A673 (cell line): ENCODE measurements around the gene SPAST. TPM values are rescaled to one million over a fixed set of nuclear protein-coding genes. Genes with fewer than 3 reads are reported as not detected.

Experiments used
- BruUV-seq: library from RNA; stranded (reverse); fragments of 400-500 nt; replicated peaks from 2 replicates; lab custom pipeline; 2021; lab: Mats Ljungman, UMichigan
- CTCF ChIA-PET: fragments of 300-600 bp; sonication (Branson Sonifier 250); formaldehyde crosslinking; loops from one replicate; lab custom pipeline; 2022; ENCODE audit warnings: antibody characterized with exemption; lab: Charles Lee
- POLR2A ChIA-PET: fragments of 300-600 bp; sonication (Branson Sonifier 250); formaldehyde crosslinking; loops from one replicate; lab custom pipeline; 2022; ENCODE audit warnings: antibody characterized with exemption; ENCODE audit not compliant: low non-redundant PET; lab: Charles Lee
- DNase-seq: peaks from one replicate; pipeline ENCODE4 v3.0.0-alpha.2; 2015; ENCODE audit warnings: low spot score
- H3K27ac ChIP-seq: fragments of 200-600 bp; sonication (generic); 2 replicates; pipeline ENCODE4 v1.5.1; 2016; ENCODE audit warnings: mixed run types, low read depth, mild to moderate bottlenecking, mixed read lengths, antibody characterized with exemption, low read length; ENCODE audit not compliant: poor library complexity, severe bottlenecking
- H3K27me3 ChIP-seq: fragments of 200-600 bp; sonication (generic); replicated peaks from 2 replicates; pipeline ENCODE4 v1.6.1; 2017; ENCODE audit warnings: mixed run types, low read depth, mild to moderate bottlenecking, mixed read lengths, antibody characterized with exemption, low read length; ENCODE audit not compliant: insufficient read depth, poor library complexity
- H3K36me3 ChIP-seq: fragments of 200-600 bp; sonication (generic); 2 replicates; pipeline ENCODE4 v1.6.1; 2016; ENCODE audit warnings: mixed run types, mild to moderate bottlenecking, mixed read lengths, antibody characterized with exemption, low read length; ENCODE audit not compliant: insufficient read depth, poor library complexity, severe bottlenecking
- H3K4me1 ChIP-seq: fragments of 200-600 bp; sonication (generic); 2 replicates; pipeline ENCODE4 v1.6.1; 2017; ENCODE audit warnings: mixed run types, mild to moderate bottlenecking, mixed read lengths, antibody characterized with exemption, low read length; ENCODE audit not compliant: insufficient read depth, poor library complexity, severe bottlenecking
- H3K4me3 ChIP-seq: fragments of 200-600 bp; sonication (generic); 2 replicates; pipeline ENCODE4 v1.5.1; 2016; ENCODE audit warnings: low read depth, mixed run types, mild to moderate bottlenecking, mixed read lengths, low read length; ENCODE audit not compliant: poor library complexity, severe bottlenecking
- H3K9me3 ChIP-seq: fragments of 200-600 bp; sonication (generic); 2 replicates; pipeline ENCODE4 v1.6.1; 2016; ENCODE audit warnings: mixed run types, low read depth, mild to moderate bottlenecking, mixed read lengths, antibody characterized with exemption, low read length; ENCODE audit not compliant: poor library complexity, severe bottlenecking
- CTCF ChIP-seq: fragments of 300-800, 200-600 bp; sonication (generic); conservative IDR thresholded peaks from 2 replicates; pipeline ENCODE4 v1.5.1; 2017; ENCODE audit warnings: low read depth, mild to moderate bottlenecking, antibody characterized with exemption, low read length, moderate library complexity, mixed read lengths
- EZH2 ChIP-seq: fragments of 200-600 bp; sonication (generic); IDR thresholded peaks from 2 replicates; pipeline ENCODE4 v1.6.1; 2017; ENCODE audit warnings: borderline replicate concordance, low read depth, mild to moderate bottlenecking, mixed read lengths, antibody characterized with exemption, low read length; ENCODE audit not compliant: poor library complexity, severe bottlenecking
- intact Hi-C: fragments of 100-400 bp; cut with micrococcal nuclease; formaldehyde crosslinking; loops from one replicate; pipeline ENCODE4 v1.10.0; 2022; ENCODE audit not compliant: unreplicated experiment
- total RNA-seq: library from RNA; stranded (reverse); gene quantifications from 2 replicates; pipeline ENCODE4 v1.2.3, GENCODE V29; 2021

SPAST gene
- total RNA-seq, 1 experiment from 2014 or later: 40.2 TPM

GRCh38 chr2:32061973-32062861, 1.1 kb upstream of the SPAST start:
- Histone ChIP-seq H3K36me3 (no peaks in the 10 kb centered on the region), H3K4me3 (peak overlapping the region; percentile 78), H3K27ac (peak overlapping the region; percentile 89), H3K9me3 (no peaks in the 10 kb centered on the region), H3K4me1 (peaks cover 7% of the 10 kb centered on the region), H3K27me3 (no peaks in the 10 kb centered on the region)
- TF ChIP-seq EZH2 (no peak), CTCF (no peak)
- POLR2A ChIA-PET: no interaction called here
- intact Hi-C loops: no loop called here
- no TSS peak for BruUV-seq
- CTCF ChIA-PET: no interaction called here
- peak; percentile 33 for DNase-seq

- no TSS peak for BruUV-seq
- TF ChIP-seq EZH2 (no peak), CTCF (no peak)
Measured at GRCh38 chr2:32064021-32064601, 755 bp downstream of the SPAST start.

GRCh38 chr2:32064713-32065112, 1.4 kb downstream of the SPAST start:
- POLR2A ChIA-PET: no interaction called here
- Histone ChIP-seq H3K27me3 (no peaks in the 10 kb centered on the region), H3K27ac (peak overlapping the region; percentile 89), H3K9me3 (no peaks in the 10 kb centered on the region), H3K4me3 (peak overlapping the region; percentile 78), H3K4me1 (peaks cover 7% of the 10 kb centered on the region), H3K36me3 (no peaks in the 10 kb centered on the region)
- CTCF ChIA-PET: no interaction called here
- BruUV-seq: no TSS peak
- intact Hi-C loops: no loop called here
- no peak for TF ChIP-seq CTCF
- TF ChIP-seq EZH2: no peak
- no peak for DNase-seq

More at GRCh38 chr2:32064021-32064601, 755 bp downstream of the SPAST start:
- DNase-seq: no peak
- Histone ChIP-seq H3K9me3 (no peaks in the 10 kb centered on the region), H3K27ac (peak overlapping the region; percentile 89), H3K4me1 (peaks cover 7% of the 10 kb centered on the region), H3K27me3 (no peaks in the 10 kb centered on the region), H3K36me3 (no peaks in the 10 kb centered on the region), H3K4me3 (peak overlapping the region; percentile 78)
- ChIA-PET CTCF (interaction anchor here (0.7 kb wide), 1 partner anchor 170 kb away, joined by 4 read pairs; no protein-coding TSS in a partner anchor), POLR2A (interaction anchor here (0.7 to 1.3 kb wide), 2 partner anchors 24 to 101 kb away, joined by 5 to 16 read pairs; partner anchors contain the start of gene DPY30)
- intact Hi-C loops: no loop called here
